Endothelial cell of umbilical vein (primary cell): ENCODE data around the gene INTS7. TPM values are rescaled to one million over a fixed set of nuclear protein-coding genes. Genes with fewer than 3 reads are reported as not detected.

Experiments used
- BruUV-seq: library from RNA; stranded (reverse); fragments of 400-500 nt; replicated peaks from 2 replicates; lab custom pipeline; 2021; lab: Mats Ljungman, UMichigan
- CTCF ChIA-PET: fragments of 300-600, 350-600 bp; sonication (Branson Sonifier 250); formaldehyde crosslinking; loops from one replicate; lab custom pipeline; 2021; ENCODE audit warnings: antibody characterized with exemption, inconsistent platforms; lab: Charles Lee
- POLR2A ChIA-PET: fragments of 300-600, 350-600 bp; sonication (Branson Sonifier 250); formaldehyde crosslinking; loops from one replicate; lab custom pipeline; 2021; ENCODE audit warnings: antibody characterized with exemption, inconsistent platforms; lab: Charles Lee
- DNase-seq: peaks from one replicate; pipeline ENCODE4 v3.0.0-alpha.2; 2011; ENCODE audit warnings: low read depth, low spot score
- FAIRE-seq: peaks from 2 replicates; lab custom pipeline; 2011; peaks lifted over from hg19 to GRCh38; lab: Jason Lieb, UNC
- H2AFZ ChIP-seq: 2 replicates; pipeline ENCODE4 v1.6.0; 2012; ENCODE audit warnings: low read depth, low read length, control low read depth, inconsistent platforms
- H3K27ac ChIP-seq: 2 replicates; pipeline ENCODE4 v1.5.1; 2011; ENCODE audit warnings: low read depth, mild to moderate bottlenecking, control low read depth, low read length, moderate library complexity; ENCODE audit not compliant: insufficient read depth
- H3K27me3 ChIP-seq, 2 experiments: 2 replicates each; pipeline versions ENCODE4 v1.6.0 to v1.6.1; 2011; ENCODE audit warnings: low read length in 2 of 2, mixed read lengths in 1 of 2; ENCODE audit not compliant: control insufficient read depth in 2 of 2, insufficient read depth in 2 of 2
- H3K36me3 ChIP-seq, 2 experiments: 2 replicates in 1 of 2; 3 replicates in 1 of 2; pipeline ENCODE4 v1.5.1; 2011; ENCODE audit warnings: low read length in 2 of 2, mild to moderate bottlenecking in 1 of 2, moderate library complexity in 1 of 2; ENCODE audit not compliant: control insufficient read depth in 2 of 2, insufficient read depth in 2 of 2; ENCODE audit errors: extremely low read depth in 1 of 2
- H3K4me1 ChIP-seq: 3 replicates; pipeline ENCODE4 v1.5.1; 2011; ENCODE audit warnings: mild to moderate bottlenecking, low read length; ENCODE audit not compliant: control insufficient read depth, insufficient read depth; ENCODE audit errors: extremely low read depth
- H3K4me2 ChIP-seq: 2 replicates; pipeline ENCODE4 v1.6.1; 2011; ENCODE audit warnings: low read length, control low read depth, mixed read lengths; ENCODE audit not compliant: insufficient read depth
- H3K4me3 ChIP-seq, 3 experiments: fragments of 200-600 bp in 1 of 3; sonication (generic), shearing (Covaris generic) in 1 of 3; replicated peaks in 1 of 3; 2 replicates each; pipeline ENCODE4 v1.5.1; 2011 to 2016; ENCODE audit warnings: control low read depth in 3 of 3, low read length in 3 of 3, mild to moderate bottlenecking in 2 of 3, inconsistent platforms in 1 of 3, low read depth in 1 of 3, moderate library complexity in 1 of 3; ENCODE audit not compliant: insufficient read depth in 1 of 3
- H3K79me2 ChIP-seq: 2 replicates; pipeline ENCODE4 v1.6.0; 2012; ENCODE audit warnings: low read length, inconsistent platforms; ENCODE audit not compliant: control insufficient read depth, insufficient read depth
- H3K9ac ChIP-seq: replicated peaks from 2 replicates; pipeline ENCODE3; 2011; ENCODE audit warnings: low read length, control low read depth; ENCODE audit not compliant: insufficient read depth; ENCODE audit errors: extremely low read depth
- H3K9me1 ChIP-seq: replicated peaks from 3 replicates; pipeline ENCODE4 v1.6.0; 2011; ENCODE audit warnings: mild to moderate bottlenecking, low read length; ENCODE audit not compliant: control insufficient read depth, insufficient read depth; ENCODE audit errors: extremely low read depth
- H3K9me3 ChIP-seq: replicated peaks from 2 replicates; pipeline ENCODE4 v1.5.1; 2012; ENCODE audit warnings: low read length, inconsistent platforms; ENCODE audit not compliant: control insufficient read depth, insufficient read depth
- H4K20me1 ChIP-seq: replicated peaks from 2 replicates; pipeline ENCODE3; 2011; ENCODE audit warnings: mild to moderate bottlenecking, low read length; ENCODE audit not compliant: control insufficient read depth, insufficient read depth; ENCODE audit errors: extremely low read depth
- CTCF ChIP-seq, 2 donors: IDR thresholded peaks; 1 replicate in 1 of 2; 2 replicates in 1 of 2; pipeline ENCODE4 v1.5.1; 2011; ENCODE audit warnings: low read length in 2 of 2, mild to moderate bottlenecking in 2 of 2, moderate library complexity in 2 of 2, control low read depth in 1 of 2, inconsistent platforms in 1 of 2, low read depth in 1 of 2; ENCODE audit not compliant: insufficient read depth in 1 of 2; ENCODE audit errors: extremely low read depth in 1 of 2
- EZH2 ChIP-seq: IDR thresholded peaks from 2 replicates; pipeline ENCODE4 v1.6.1; 2012; ENCODE audit warnings: borderline replicate concordance, low read depth, mild to moderate bottlenecking, moderate library complexity, low read length, inconsistent platforms; ENCODE audit not compliant: severe bottlenecking
- FOS ChIP-seq: IDR thresholded peaks from 2 replicates; pipeline ENCODE4 v1.6.1; 2011; ENCODE audit warnings: mild to moderate bottlenecking, low read length, moderate library complexity, borderline replicate concordance; ENCODE audit not compliant: insufficient read depth
- GATA2 ChIP-seq: IDR thresholded peaks from 2 replicates; pipeline ENCODE4 v1.7.0; 2011; ENCODE audit warnings: low read depth, mild to moderate bottlenecking, moderate library complexity, mixed read lengths, low read length; ENCODE audit not compliant: insufficient read length, insufficient read depth
- JUN ChIP-seq: IDR thresholded peaks from 2 replicates; pipeline ENCODE4 v1.6.1; 2011; ENCODE audit warnings: borderline replicate concordance, low read depth; ENCODE audit not compliant: insufficient read length, insufficient read depth
- MAX ChIP-seq: IDR thresholded peaks from 2 replicates; pipeline ENCODE4 v1.6.1; 2011; ENCODE audit not compliant: insufficient read depth, insufficient read length
- MYC ChIP-seq: IDR thresholded peaks from one replicate; pipeline ENCODE4 v1.6.1; 2011; ENCODE audit warnings: mild to moderate bottlenecking, low read depth, low read length
- POLR2A ChIP-seq: IDR thresholded peaks from 2 replicates; pipeline ENCODE4 v1.6.1; 2012; ENCODE audit warnings: low read depth, mild to moderate bottlenecking, control low read depth, low read length
- POLR2AphosphoS5 ChIP-seq: IDR thresholded peaks from 2 replicates; pipeline ENCODE4 v1.6.1; 2012; ENCODE audit warnings: low read depth, mild to moderate bottlenecking, control low read depth, low read length, moderate library complexity; ENCODE audit not compliant: insufficient read depth
- dilution Hi-C: fragments of 300-500 bp; cut with MboI; formaldehyde crosslinking; loops from one replicate; pipeline ENCODE4 v1.15.0; 2019; ENCODE audit warnings: low sequenced_read_pairs; ENCODE audit not compliant: extremely low pct_ligation_motif_present
- intact Hi-C: fragments of 100-400 bp; cut with micrococcal nuclease; formaldehyde crosslinking; loops from one replicate; pipeline ENCODE4 v1.10.0; 2022
- polyA plus RNA-seq, 4 experiments: library from polyadenylated mRNA; depleted of rRNA in 3 of 4; stranded (reverse) in 3 of 4; unstranded in 1 of 4; fragments of >200 nt; gene quantifications; 2 replicates each; pipeline versions ENCODE4 v1.2.1 to v1.2.3, GENCODE V29; 2011 to 2012; ENCODE audit warnings: missing spikeins in 1 of 4
- total RNA-seq: library from RNA; stranded (reverse); gene quantifications from 2 replicates; pipeline ENCODE4 v1.2.3, GENCODE V29; 2021

Gene INTS7
- total and polyA plus RNA-seq, 2 donors (not counting 3 experiments of a cell fraction or from before 2014, with no cell fraction given) = 9.1 to 18.1 TPM

- Histone ChIP-seq H3K4me2 (no peak overlapping the region), H3K9ac (no peak overlapping the region), H3K9me3 (no peaks in the 10 kb centered on the region), H3K4me3 (no peak overlapping the region), H3K27ac (no peak overlapping the region), H4K20me1 (no peaks in the 10 kb centered on the region), H3K36me3 (no peaks in the 10 kb centered on the region), H3K4me1 (no peaks in the 10 kb centered on the region), H2AFZ (no peak overlapping the region), H3K27me3 (peaks cover 2 to 11% of the 10 kb centered on the region in 2 experiments), H3K79me2 (no peaks in the 10 kb centered on the region), H3K9me1 (no peaks in the 10 kb centered on the region)
- CTCF ChIA-PET = no interaction called here
- intact Hi-C loops (no loop called here), dilution Hi-C loops (no loop called here)
- no peak for TF ChIP-seq JUN
- TF ChIP-seq GATA2 = no peak
- TF ChIP-seq CTCF (IDR thresholded peaks at IDR 0.05; ENCODE audit: extremely low read depth in 1 of 2, insufficient read depth in 1 of 2, low read depth in 1 of 2, low read length in 2 of 2) = no peak
- TF ChIP-seq POLR2A = no peak
- TF ChIP-seq POLR2AphosphoS5 = no peak
- no peak for TF ChIP-seq FOS
- TF ChIP-seq EZH2 = no peak
- TF ChIP-seq MYC = no peak
- no peak for TF ChIP-seq MAX
- BruUV-seq = no TSS peak
- POLR2A ChIA-PET = no interaction called here
- FAIRE-seq = no peak
- no peak for DNase-seq
These were observed 123.3 kb downstream of the INTS7 start for GRCh38 chr1:211912038-211912437.
